Mammary epithelial cell (primary cell): ENCODE results near the gene SPPL2B.

ENCODE experiments used
- EZH2 ChIP-seq: IDR thresholded peaks from 2 replicates; pipeline ENCODE4 v1.6.1; 2012; ENCODE audit warnings: low read length, inconsistent platforms, borderline replicate concordance
- TF ChIP-seq, protein P1 (sequence below), 2 donors: IDR thresholded peaks in 1 of 2; conservative IDR thresholded peaks in 1 of 2; 2 replicates each; pipeline ENCODE4 v1.5.1; 2011 to 2012; ENCODE audit warnings: inconsistent platforms in 2 of 2, low read length in 2 of 2, mild to moderate bottlenecking in 2 of 2, control low read depth in 1 of 2, low read depth in 1 of 2; ENCODE audit not compliant: insufficient read depth in 1 of 2; ENCODE audit errors: extremely low read depth in 1 of 2

DNA sequence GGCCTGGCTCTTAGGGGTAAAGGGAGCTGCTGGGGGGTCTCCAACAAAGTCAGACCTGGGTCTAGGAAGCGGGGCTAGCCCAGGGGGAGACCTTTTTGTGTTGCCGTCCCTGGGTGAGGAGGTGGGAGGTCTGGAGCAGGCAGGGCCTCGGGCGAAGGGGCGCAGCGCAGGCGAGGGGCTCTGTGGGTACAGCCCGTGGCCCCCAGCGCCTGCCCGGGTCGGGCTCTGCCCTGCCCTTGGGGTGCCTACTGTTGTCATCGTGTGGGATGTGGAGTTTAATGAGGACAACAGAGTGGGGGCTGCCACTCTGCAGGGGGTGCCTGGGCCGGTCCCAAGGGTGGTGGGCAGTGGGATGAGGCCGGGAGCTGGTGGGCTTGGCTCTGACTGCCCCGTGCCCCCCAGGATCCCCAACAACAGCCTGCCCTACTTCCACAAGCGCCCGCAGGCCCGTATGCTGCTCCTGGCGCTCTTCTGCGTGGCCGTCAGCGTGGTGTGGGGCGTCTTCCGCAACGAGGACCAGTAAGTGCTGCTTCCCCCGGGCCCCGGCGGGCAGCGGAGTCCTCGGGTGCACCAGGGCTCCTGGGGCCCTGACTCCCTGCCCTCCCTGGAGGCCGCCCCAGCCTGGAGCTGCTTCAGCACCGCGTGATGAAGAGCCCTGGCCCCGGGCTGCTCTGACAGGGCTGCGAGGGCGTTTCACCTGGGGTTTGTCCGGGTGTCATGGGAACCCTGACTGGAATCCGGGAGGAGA is 12.2 kb downstream of the SPPL2B start:
- TF ChIP-seq, protein P1, sequence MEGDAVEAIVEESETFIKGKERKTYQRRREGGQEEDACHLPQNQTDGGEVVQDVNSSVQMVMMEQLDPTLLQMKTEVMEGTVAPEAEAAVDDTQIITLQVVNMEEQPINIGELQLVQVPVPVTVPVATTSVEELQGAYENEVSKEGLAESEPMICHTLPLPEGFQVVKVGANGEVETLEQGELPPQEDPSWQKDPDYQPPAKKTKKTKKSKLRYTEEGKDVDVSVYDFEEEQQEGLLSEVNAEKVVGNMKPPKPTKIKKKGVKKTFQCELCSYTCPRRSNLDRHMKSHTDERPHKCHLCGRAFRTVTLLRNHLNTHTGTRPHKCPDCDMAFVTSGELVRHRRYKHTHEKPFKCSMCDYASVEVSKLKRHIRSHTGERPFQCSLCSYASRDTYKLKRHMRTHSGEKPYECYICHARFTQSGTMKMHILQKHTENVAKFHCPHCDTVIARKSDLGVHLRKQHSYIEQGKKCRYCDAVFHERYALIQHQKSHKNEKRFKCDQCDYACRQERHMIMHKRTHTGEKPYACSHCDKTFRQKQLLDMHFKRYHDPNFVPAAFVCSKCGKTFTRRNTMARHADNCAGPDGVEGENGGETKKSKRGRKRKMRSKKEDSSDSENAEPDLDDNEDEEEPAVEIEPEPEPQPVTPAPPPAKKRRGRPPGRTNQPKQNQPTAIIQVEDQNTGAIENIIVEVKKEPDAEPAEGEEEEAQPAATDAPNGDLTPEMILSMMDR (conservative IDR thresholded peaks at IDR 0.05 in 1 of 2, IDR thresholded peaks at IDR 0.05 in 1 of 2; ENCODE audit: extremely low read depth in 1 of 2, insufficient read depth in 1 of 2, low read depth in 1 of 2, low read length in 2 of 2) = no peak
- TF ChIP-seq EZH2 = no peak
